ENCODE results near the gene GLO1.

DNA sequence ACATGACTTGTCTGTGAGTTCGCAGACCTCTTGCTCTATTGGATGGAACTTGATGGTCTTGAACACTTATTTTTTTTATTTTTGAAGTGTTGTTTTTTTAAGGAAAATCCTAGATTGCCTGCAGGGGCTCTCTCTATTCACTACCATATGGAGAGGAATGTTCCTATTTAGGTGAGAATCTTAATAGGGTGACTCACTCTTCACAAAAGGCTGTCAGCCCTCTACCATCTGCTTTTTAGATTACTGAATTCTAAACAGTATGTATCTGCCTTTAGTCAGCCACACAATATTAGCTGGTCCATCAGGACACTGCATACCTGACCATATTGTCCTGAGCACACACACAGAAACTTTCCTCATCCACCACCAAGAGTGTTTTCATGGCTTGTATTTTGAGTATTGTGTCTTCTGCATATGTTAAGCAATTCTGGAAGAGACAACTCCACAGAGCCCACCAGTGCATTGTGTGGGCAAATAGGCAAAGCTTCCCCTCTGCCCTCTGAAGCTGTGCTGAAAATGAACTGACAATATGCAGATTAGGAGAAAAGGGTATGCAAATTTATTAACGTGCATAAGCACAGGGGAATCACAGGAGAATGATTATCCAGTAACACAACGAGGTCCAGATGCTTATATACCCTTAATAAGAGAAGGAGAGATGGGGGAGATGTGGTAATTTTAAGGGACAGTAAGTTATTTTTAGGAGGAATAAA, 56.6 kb downstream of the GLO1 start:
- TF ChIP-seq, protein P1, sequence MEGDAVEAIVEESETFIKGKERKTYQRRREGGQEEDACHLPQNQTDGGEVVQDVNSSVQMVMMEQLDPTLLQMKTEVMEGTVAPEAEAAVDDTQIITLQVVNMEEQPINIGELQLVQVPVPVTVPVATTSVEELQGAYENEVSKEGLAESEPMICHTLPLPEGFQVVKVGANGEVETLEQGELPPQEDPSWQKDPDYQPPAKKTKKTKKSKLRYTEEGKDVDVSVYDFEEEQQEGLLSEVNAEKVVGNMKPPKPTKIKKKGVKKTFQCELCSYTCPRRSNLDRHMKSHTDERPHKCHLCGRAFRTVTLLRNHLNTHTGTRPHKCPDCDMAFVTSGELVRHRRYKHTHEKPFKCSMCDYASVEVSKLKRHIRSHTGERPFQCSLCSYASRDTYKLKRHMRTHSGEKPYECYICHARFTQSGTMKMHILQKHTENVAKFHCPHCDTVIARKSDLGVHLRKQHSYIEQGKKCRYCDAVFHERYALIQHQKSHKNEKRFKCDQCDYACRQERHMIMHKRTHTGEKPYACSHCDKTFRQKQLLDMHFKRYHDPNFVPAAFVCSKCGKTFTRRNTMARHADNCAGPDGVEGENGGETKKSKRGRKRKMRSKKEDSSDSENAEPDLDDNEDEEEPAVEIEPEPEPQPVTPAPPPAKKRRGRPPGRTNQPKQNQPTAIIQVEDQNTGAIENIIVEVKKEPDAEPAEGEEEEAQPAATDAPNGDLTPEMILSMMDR (IDR thresholded peaks at IDR 0.05; ENCODE audit: borderline replicate concordance, extremely low read depth, low read length, poor library complexity, severe bottlenecking): no peak
- TF ChIP-seq EZH2 (IDR thresholded peaks at IDR 0.05; ENCODE audit: borderline replicate concordance, low read depth, low read length, severe bottlenecking): no peak
